IPS-18c (cell line): Measurements from ENCODE around the gene IRAK2.
"Not testable (repeated sequence)": the region's sequence is repeated elsewhere in the genome, so short reads cannot be mapped to it uniquely, and the experiment has no call there.

Experiments used
- H3K4me3 ChIP-seq: 2 replicates; pipeline ENCODE4 v1.7.0; 2013; ENCODE audit warnings: low read depth, mild to moderate bottlenecking, low read length, moderate library complexity; ENCODE audit not compliant: insufficient read depth
- H3K9me3 ChIP-seq: one replicate; pipeline ENCODE4 v1.6.1; 2013; ENCODE audit warnings: mild to moderate bottlenecking, low read length, moderate library complexity; ENCODE audit not compliant: control insufficient read depth, insufficient read depth

IRAK2 gene

DNA sequence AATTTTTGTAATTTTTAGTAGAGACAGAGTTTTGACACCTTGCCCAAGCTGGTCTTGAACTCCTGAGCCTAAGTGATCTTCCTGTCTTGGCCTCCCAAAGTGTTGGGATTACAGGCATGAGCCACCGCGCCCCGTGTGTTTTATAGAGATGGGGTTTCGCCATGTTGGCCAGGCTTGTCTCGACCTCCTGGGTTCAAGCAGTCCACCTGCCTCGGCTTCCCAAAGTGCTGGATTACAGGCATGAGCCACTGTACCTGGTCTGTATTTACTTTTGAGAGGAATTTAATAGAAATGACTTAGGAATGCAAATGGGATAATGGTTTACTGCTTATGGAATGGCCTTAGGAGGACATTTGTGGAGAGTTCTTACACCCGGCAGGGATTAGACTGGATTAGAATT is 94.3 kb downstream of the IRAK2 start:
- Histone ChIP-seq H3K9me3 (no peaks in the 10 kb centered on the region), H3K4me3 (no peak overlapping the region)

DNA sequence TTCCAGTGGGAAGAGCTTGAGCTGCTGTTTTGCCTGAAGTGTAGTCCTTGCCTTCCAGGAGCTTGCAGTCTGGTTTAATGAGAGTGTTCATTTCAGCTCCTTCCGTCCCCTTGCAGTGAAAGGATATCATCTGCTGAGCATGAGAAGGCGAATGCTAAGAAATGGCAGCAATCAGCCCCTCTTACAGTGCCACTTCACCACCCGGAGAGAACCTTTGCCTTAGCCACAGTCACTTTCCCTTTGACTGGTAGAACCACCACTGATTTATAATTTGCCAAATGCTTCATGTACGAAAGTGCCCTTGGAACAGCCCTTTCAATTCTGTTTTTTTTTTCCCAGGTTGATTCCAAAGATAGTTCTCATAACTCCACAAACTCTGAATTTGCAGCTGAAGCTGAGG is 95.1 kb downstream of the IRAK2 start:
- no peak overlapping the region for H3K4me3 ChIP-seq
- H3K9me3 ChIP-seq: no peaks in the 10 kb centered on the region

DNA sequence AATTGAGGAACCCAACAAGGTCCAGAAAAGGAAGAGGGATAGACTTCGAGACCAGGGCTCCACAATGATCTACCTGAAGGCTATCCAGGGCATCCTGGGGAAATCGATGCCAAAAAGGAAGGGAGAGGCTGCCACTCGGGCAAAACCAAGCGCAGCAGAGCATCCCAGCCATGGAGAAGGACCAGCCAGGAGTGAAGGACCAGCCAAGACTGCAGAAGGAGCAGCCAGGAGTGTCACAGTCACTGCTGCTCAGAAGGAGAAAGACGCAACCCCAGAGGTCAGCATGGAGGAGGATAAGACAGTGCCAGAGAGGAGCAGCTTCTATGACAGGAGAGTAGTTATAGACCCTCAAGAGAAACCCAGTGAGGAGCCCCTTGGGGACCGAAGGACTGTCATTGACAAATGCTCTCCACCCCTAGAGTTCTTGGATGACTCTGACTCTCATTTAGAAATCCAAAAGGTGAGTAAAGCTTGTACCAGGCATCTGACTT is 95.5 kb downstream of the IRAK2 start:
- no peak overlapping the region for H3K4me3 ChIP-seq
- no peaks in the 10 kb centered on the region for H3K9me3 ChIP-seq

DNA sequence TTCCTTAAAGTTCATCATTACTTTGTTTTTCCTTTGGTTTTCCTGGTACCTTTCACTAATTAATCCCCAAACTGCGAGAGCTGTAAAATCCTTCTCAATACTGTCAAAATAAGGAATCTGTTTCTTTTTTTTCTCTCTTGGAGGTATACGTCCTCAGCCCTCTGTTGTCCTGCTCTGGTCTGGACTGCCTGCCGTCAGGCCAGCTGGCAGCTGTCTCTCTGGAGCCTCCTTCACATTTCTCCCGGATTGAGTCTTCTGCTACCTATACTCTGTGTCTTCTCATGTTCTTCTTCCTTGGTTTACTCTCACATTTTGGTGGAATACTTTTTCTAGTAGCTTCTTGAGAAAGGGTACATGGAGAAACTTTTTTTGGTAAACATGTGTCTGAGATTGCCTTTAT is 97.3 kb downstream of the IRAK2 start:
- H3K9me3 ChIP-seq: no peaks in the 10 kb centered on the region
- H3K4me3 ChIP-seq: no peak overlapping the region

DNA sequence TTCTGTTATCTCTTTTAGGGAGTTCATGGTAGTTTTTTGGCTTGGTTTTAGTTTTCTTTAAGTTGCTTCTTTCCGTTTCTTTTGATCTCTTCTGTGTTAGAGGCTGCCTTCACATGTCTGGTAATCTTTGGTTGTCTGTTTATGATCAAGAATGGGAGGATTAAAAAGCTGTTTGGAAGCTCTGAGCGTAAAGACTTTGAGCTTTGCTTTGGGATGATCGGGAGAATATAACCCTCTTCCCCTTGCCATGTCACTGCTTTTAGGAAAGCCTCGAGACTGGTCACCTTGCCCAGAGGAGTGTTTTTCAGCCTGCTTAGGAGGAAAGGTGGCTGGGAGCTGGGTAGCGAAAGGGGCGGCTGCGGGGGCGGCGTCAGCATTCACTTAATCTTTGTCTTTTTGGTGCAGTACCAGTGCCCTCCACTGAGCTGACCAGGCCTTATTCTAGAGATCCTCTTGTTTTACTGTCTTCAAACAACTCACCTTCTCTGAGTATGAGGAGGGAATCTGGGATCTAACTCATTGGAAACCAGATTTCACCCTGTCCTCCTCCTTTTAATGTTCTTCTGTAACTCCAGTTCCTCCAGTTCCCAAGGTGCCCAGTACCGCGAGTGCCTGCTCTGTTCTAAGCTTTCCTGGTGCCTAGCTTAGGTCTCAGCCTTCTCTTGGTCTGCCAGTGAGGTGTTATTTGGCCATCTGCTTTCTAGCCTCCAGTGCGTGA is 99.1 kb downstream of the IRAK2 start:
- H3K9me3 ChIP-seq: no peaks in the 10 kb centered on the region
- no peak overlapping the region for H3K4me3 ChIP-seq

DNA sequence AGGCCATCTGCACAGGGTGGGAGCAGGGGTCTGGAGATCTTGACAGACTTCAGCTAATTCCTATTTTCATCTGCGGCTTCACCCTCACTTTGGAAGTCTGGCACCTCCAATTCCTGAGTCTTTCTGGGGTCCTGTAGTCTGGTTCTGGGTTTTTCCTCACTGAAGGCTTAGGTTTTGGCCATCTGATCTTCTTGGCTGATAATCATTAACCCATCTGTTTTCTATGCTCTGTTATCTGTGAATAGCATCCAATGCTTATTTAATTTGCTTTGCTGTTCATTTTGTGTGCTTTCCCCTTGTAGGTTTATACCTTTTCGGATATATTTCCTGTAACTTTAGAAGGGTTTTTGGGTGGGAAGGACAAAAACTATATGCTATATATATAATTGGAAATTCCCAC is 101.1 kb downstream of the IRAK2 start:
- Histone ChIP-seq H3K4me3 (no peak overlapping the region), H3K9me3 (no peaks in the 10 kb centered on the region)

DNA sequence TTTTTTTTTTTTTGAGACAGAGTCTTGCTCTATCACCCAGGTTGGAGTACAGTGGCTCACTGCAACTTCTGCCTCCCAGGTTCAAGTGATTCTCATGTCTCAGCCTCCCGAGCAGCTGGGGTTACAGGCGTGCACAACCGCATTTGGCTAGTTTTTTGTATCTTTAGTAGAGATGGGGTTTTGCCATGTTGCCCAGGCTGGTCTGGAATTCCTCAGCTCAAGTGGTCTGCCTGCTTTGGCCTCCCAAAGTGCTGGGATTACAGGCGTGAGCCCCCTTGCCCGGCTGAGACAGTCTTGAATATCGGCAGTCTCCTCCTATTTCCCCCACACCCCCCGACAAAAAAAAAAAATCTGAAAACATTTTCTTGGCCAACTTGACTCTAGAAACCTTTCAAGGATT is 102.2 kb downstream of the IRAK2 start:
- H3K9me3 ChIP-seq, H3K4me3 ChIP-seq: not testable (repeated sequence)

DNA sequence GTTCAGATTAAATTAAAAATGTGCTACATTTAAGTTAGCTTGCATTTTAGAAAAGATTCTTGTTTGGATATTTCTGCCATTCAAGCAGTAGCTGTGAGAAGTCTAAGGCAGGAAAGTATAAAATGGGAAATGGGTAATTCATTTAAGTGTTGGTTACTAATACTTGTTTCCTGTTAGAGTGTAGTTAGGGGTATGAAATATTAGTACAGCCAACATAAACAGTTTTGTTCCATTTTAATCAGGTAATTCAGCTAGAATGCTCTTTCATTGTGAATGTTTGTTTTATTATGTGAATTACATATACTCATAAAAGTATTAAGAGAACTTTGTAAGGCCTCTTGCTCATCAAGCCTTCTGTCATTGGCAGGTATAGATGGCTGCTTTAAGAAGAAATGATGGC is 103.4 kb downstream of the IRAK2 start:
- no peaks in the 10 kb centered on the region for H3K9me3 ChIP-seq
- H3K4me3 ChIP-seq: no peak overlapping the region

DNA sequence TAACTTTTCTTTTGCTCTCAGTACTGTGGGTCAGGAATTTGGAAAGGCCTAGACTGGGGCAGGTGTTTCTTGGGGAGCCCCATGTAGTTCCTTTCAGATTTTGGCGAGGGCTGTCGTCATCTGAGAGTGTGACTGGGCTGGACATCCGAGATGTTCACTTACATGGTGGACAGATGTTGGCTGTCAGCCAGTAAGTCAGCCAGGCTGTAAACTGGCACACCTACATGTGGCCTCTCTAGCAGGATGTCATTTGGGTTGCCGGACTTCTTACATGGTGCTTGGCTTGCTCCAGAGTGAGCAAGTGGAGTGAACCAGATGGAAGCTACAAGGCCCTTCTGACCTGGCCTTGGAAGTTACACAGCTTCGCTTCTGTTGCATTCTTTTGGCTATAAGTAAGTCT is 104.2 kb downstream of the IRAK2 start:
- H3K9me3 ChIP-seq: no peaks in the 10 kb centered on the region

DNA sequence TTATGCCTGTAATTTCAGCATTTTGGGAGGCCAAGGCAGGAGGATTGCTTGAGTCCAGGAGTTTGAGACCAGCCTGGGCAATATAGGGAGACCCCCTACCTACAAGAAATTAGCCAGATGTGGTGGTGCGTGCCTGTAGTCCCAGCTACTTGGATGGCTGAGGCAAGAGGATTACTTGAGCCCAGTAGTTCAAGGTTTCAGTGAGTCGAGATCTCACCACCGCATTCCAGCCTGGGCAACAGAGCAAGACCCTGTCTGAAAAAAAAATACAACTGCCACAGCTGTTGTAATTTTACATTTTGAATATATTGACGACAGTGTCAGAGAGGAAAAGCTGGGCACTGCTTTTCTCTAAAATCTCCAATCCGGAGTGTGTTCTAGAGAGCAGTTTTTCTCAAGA is 104.7 kb downstream of the IRAK2 start:
- Histone ChIP-seq H3K4me3 (no peak overlapping the region), H3K9me3 (no peaks in the 10 kb centered on the region)

More for the DNA sequence above, 104.2 kb downstream of the IRAK2 start:
- H3K4me3 ChIP-seq: no peak overlapping the region

DNA sequence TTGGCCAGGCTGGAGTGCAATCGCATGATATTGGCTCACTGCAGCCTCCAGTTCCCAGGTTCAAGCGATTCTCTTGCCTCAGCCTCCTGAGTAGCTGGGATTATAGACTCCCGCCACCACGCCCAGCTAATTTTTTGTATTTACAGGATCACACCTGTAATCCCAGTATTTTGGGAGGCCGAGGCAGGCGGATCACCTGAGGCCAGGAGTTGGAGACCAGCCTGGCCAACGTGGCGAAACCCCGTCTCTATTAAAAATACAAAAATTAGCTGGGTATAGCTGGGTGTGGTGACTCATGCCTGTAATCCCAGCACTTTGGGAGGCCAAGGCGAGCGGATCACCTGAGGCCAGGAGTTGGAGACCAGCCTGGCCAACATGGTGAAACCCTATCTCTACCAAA is 107.8 kb downstream of the IRAK2 start:
- not testable (repeated sequence) for H3K9me3 ChIP-seq

DNA sequence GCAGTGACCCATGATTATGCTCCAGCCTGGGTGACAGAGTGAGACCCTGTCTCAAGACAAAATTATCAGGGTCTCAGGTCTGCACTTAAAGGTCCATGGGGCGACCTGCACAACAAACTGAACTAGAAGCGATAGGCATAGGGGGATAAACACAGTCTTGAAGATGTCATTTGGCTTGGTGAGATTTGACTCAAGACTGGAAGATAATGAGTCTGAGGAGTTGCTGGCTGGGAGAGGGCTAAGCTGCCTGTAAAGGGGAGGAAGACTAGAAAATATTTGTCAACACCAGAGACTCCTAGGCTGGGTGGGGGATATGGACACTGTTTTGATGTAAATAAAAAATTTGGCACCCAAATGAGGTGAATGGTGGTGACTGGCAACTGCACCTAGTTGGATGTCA is 108.3 kb downstream of the IRAK2 start:
- no peak overlapping the region for H3K4me3 ChIP-seq

More for the DNA sequence above, 107.8 kb downstream of the IRAK2 start:
- H3K4me3 ChIP-seq: not testable (repeated sequence)

DNA sequence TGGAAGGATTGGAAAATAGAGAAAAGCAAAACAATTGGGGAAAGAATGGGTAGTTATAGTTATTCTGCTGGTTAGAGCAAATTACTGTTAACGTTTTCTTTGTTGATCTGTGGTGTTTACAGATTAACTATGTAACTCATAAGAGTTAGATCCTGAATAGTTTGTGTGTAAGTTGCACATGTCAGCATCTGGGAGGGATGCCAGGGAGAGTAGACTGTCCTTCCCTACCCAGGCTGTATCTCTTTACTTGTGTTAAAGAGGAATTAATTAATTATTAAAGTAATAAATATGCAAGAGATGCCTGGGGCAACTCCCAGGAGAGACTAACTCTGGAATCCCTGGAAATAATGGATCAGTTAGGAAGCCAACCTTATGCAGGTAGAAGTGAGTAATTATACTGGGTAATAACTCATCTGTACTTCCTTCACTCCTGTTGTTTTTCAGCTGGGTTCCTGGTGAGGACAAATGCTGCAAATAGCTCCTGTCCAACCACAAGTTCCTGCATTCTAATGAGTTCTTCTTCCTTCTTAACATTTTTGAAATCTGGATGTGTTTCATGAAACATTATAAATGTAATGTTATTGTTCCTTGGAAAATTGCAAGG is 109.1 kb downstream of the IRAK2 start:
- H3K9me3 ChIP-seq: no peaks in the 10 kb centered on the region
- H3K4me3 ChIP-seq: no peak overlapping the region

More for the DNA sequence above, 108.3 kb downstream of the IRAK2 start:
- H3K9me3 ChIP-seq: no peaks in the 10 kb centered on the region

DNA sequence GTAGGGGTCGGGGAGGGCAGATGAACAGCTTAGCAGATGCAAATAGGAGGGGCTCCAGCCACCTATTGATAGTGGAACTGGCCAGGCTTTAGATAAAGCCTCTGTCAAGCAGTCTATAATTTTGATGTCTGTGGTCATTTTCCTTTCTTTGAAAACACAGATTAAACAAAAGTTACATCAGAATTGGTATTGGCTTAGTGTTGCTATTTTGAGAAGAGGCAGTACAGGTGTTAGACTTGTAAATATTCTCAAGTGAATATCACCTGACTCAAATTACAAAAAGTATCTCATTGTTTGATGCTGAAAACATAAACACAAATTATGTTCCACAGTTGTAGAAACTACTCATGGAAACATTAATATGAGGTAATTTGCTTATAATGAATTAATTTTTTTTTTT is 109.9 kb downstream of the IRAK2 start:
- no peak overlapping the region for H3K4me3 ChIP-seq
- H3K9me3 ChIP-seq: no peaks in the 10 kb centered on the region

DNA sequence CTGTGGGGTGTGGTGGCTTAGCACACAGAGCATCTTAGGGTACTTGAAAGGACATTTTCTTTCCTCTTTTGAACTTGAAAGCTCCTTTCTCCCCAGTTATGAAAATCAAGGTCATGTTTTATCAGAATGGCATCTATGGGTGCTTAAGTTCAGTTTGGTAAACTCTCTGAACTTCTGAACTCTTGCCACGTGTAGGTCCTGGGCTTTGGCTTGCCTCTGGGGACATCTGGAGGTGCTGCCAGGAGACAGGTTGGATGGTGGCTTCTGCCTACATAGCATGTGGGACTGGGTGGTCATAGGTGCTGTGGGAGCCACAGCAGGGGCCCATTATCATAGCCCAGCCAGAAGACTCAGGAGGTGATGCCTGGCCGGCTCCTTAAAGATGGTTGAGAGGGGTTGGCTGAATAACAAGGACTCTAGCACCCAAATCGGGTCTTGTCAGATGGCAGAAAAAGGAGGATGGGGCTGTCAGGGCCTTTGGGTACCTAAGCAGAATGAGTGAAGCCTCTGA is 112.5 kb downstream of the IRAK2 start:
- Histone ChIP-seq H3K9me3 (no peaks in the 10 kb centered on the region), H3K4me3 (no peak overlapping the region)

DNA sequence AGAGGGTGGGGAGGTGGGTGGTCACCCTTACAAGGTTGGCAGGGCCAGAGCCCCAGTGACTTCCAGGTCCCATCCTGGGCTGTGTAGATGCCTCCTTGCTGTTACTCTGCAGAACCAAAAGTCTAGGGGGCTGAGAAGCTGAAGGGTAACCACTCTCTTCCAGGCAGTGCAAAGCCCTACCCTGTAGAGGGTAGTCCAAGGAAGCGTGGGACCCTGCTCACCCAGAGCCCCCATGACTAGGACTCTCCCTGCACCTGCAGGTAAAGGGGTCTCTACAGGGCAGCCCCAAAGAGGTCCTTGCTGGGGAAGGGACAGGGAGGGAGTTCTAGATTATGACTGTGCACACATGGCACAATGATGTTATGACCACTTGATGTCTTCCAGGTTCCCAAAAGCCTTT is 113.8 kb downstream of the IRAK2 start:
- Histone ChIP-seq H3K9me3 (no peaks in the 10 kb centered on the region), H3K4me3 (no peak overlapping the region)

DNA sequence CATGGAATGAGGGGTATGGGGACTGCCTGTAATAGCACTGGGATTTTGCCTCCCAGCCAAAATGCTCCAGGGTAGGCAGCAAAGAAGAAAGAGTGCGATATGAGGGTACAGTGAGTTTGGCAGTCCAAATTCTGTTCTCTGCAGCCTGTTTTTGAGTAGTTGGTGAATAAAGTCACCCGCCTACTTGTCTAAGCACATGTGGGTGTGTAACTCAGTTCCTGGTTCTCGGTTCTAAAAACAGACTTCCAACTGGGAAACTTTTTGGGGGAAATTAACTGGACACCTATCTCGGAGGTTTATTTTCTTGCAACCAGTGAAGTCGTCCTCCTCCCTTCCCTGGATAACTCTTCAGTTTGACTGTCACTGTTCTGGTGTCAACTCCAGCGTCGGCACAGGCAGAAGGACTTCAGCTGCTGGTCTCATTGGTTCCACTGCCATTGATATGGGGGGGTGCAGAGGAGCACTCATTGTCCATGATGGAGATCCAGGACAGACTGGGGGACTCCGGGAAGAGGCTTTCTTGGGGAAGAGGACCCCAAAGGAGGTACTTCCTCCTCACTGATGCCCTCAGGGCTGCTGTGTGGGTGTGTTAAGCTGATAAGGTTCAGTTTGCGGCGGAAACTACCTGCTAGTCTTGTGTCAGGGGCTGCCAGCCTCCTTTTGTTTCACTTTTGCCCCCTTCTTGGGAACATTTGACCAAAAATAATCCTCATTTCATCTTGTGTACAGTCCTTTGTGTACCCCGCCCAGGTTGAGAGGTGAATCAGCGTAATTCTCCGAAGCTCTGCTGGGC is 114.9 kb downstream of the IRAK2 start:
- Histone ChIP-seq H3K9me3 (no peaks in the 10 kb centered on the region), H3K4me3 (no peak overlapping the region)

DNA sequence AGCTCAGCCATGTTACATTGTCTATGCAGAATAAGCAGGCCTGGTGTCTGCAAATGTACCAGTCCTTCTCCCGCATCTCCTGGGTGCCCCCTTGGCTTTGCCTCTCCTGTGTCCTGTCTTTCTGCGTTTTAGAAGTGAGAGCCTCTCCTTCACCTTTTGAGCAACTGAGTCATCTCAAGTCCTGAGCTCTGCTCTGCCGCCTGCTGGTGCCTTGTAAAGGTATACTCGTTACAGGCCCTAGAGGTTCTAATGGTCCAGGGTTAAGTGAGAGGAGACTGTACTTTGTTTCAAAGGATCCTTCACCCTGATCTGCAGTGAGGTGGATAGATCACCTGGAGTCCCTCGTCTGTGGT is 115.4 kb downstream of the IRAK2 start:
- Histone ChIP-seq H3K9me3 (no peaks in the 10 kb centered on the region), H3K4me3 (no peak overlapping the region)
